Sigmoid colon (tissue), 7 donors: Measurements from ENCODE around the gene LIPK. TPM values are rescaled to one million over a fixed set of nuclear protein-coding genes. Genes with fewer than 3 reads are reported as not detected.

ENCODE experiments used
- DNase-seq: peaks from one replicate; pipeline ENCODE4 v3.0.0-alpha.2; 2019
- H3K27ac ChIP-seq, 4 donors: fragments of 200-600 bp; sonication (generic); one replicate each; pipeline ENCODE4 v1.5.1; 2016 to 2019; ENCODE audit warnings: mild to moderate bottlenecking in 1 of 4
- H3K27me3 ChIP-seq, 3 donors: fragments of 200-600 bp; sonication (generic); one replicate each; pipeline ENCODE4 v1.5.1; 2019; ENCODE audit warnings: mild to moderate bottlenecking in 1 of 3
- H3K36me3 ChIP-seq, 4 donors: fragments of 200-600 bp; sonication (generic); one replicate each; pipeline ENCODE4 v1.5.1; 2016 to 2019
- H3K4me1 ChIP-seq, 4 donors: fragments of 200-600 bp; sonication (generic); one replicate each; pipeline ENCODE4 v1.5.1; 2017 to 2019
- H3K4me3 ChIP-seq, 4 donors: fragments of 200-600 bp; sonication (generic); one replicate each; pipeline ENCODE4 v1.5.1; 2017 to 2019; ENCODE audit warnings: mild to moderate bottlenecking in 2 of 4, moderate library complexity in 1 of 4
- H3K9me3 ChIP-seq, 4 donors: fragments of 200-600 bp in 3 of 4; sonication (generic) in 3 of 4; one replicate each; pipeline versions ENCODE4 v1.5.1 to v1.6.1; 2013 to 2019
- CTCF ChIP-seq, 4 experiments: fragments of 450-650 bp in 3 of 4; fragments of 200-600 bp in 1 of 4; IDR thresholded peaks; one replicate each; pipeline ENCODE4 v1.5.1; 2016 to 2019; ENCODE audit warnings: antibody characterized with exemption in 4 of 4, mild to moderate bottlenecking in 3 of 4, moderate library complexity in 2 of 4
- EP300 ChIP-seq, 4 donors: sonication (generic); formaldehyde crosslinking; IDR thresholded peaks; one replicate each; pipeline ENCODE4 v1.6.1; 2017; ENCODE audit warnings: antibody characterized with exemption in 4 of 4
- POLR2A ChIP-seq, 2 donors: fragments of 450-650 bp; IDR thresholded peaks; one replicate each; pipeline ENCODE4 v1.6.1; 2016; ENCODE audit warnings: antibody characterized with exemption in 2 of 2, mild to moderate bottlenecking in 2 of 2, moderate library complexity in 2 of 2
- POLR2AphosphoS5 ChIP-seq, 4 donors: sonication (generic); formaldehyde crosslinking; IDR thresholded peaks; one replicate each; pipeline ENCODE4 v1.6.1; 2017; ENCODE audit warnings: antibody characterized with exemption in 4 of 4
- WGBS, 2 donors: extraction: QIAGEN DNeasy Blood & Tissue Kit; methylation state at CpG; one replicate each; pipeline ENCODE4 v1.1.7; 2013; 5-methylcytosine and 5-hydroxymethylcytosine counted together
- intact Hi-C: fragments of 100-400 bp; cut with DNase I; formaldehyde crosslinking; loops from one replicate; pipeline ENCODE4 v1.15.1; 2023
- polyA plus RNA-seq, 3 donors: library from polyadenylated mRNA; stranded (reverse); fragments of 200-250 nt; gene quantifications; one replicate each; pipeline ENCODE4 v1.2.3, GENCODE V29; 2013
- total RNA-seq, 4 donors: library from RNA; depleted of rRNA; stranded (reverse); fragments of >200 nt; gene quantifications; one replicate each; pipeline ENCODE4 v1.1.0, GENCODE V29; 2016
- donor health status: healthy with polysubstance abuse.
- donor health status: Bipolar disorder and iron deficiency.
- donor health status: healthy.

The LIPK gene
- total and polyA plus RNA-seq, 7 donors, result not detected

GRCh38 chr10:88782222-88782621 lies 76.2 kb downstream of the LIPK start:
- Histone ChIP-seq H3K36me3 (no peaks in the 10 kb centered on the region), H3K9me3 (no peaks in the 10 kb centered on the region), H3K4me3 (no peak overlapping the region), H3K27ac (no peak overlapping the region), H3K4me1 (no peaks in the 10 kb centered on the region), H3K27me3 (no peaks in the 10 kb centered on the region)
- no peak for DNase-seq
- WGBS, 2 donors, result 76 to 95% methylated on average over 3 of the region's 3 CpGs
- no peak for TF ChIP-seq CTCF (IDR thresholded peaks at IDR 0.05)
- no peak for TF ChIP-seq EP300 (IDR thresholded peaks at IDR 0.05)
- TF ChIP-seq POLR2A (IDR thresholded peaks at IDR 0.05), result no peak
- no peak for TF ChIP-seq POLR2AphosphoS5 (IDR thresholded peaks at IDR 0.05)
- intact Hi-C loops, result no loop called here

- Histone ChIP-seq H3K4me1 (no peaks in the 10 kb centered on the region), H3K27ac (no peak overlapping the region), H3K4me3 (no peak overlapping the region), H3K27me3 (no peaks in the 10 kb centered on the region), H3K9me3 (no peaks in the 10 kb centered on the region), H3K36me3 (no peaks in the 10 kb centered on the region)
- DNase-seq, result no peak
- 58 to 80% methylated on average over 3 of the region's 3 CpGs for WGBS, 2 donors
- TF ChIP-seq CTCF (IDR thresholded peaks at IDR 0.05) (no peak), EP300 (IDR thresholded peaks at IDR 0.05) (no peak), POLR2AphosphoS5 (IDR thresholded peaks at IDR 0.05) (no peak), POLR2A (IDR thresholded peaks at IDR 0.05) (no peak)
- intact Hi-C loops, result no loop called here
These were observed 77.7 kb downstream of the LIPK start for GRCh38 chr10:88783724-88784123.

DNA sequence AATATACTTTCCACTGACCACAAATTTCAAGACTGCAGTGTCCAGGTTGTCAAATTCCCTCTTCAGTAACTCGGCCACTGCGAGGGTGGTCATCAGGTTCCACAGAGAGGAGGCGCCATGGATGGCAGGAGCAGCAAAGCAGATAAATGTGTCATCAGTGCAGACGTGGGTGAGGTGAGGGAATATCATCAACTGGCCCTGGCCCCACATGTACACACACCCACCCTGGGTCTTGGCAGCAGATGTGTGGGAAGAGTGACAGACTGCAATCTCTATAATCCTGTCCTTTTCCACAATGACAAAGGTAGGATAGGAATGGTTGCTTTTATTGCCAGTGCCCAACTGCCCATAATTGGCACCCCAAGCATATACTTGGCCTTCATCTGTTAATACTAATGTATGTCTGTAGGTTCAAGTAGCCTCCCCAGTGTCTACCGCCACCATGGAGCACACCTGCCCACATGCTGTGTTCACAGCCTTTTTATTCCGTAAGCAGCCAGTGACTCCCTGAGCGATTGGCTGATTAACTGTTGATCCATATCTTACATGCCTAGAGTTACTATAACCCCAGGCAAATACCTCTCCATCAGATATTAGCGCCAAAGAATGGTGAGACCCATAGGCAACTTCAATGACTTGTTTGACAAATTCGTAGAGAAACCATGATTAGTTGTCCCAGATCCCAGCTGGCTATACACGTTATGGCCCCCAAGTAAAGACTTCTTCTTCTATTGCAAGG lies 80.2 kb downstream of the LIPK start:
- Histone ChIP-seq H3K4me1 (no peaks in the 10 kb centered on the region), H3K9me3 (no peaks in the 10 kb centered on the region), H3K27ac (no peak overlapping the region), H3K36me3 (no peaks in the 10 kb centered on the region), H3K27me3 (no peaks in the 10 kb centered on the region), H3K4me3 (no peak overlapping the region)
- TF ChIP-seq POLR2A (IDR thresholded peaks at IDR 0.05), result no peak
- TF ChIP-seq EP300 (IDR thresholded peaks at IDR 0.05), result no peak
- TF ChIP-seq POLR2AphosphoS5 (IDR thresholded peaks at IDR 0.05), result no peak
- WGBS, 2 donors, result 90 to 92% methylated on average over 10 of the region's 10 CpGs
- intact Hi-C loops, result no loop called here
- no peak for DNase-seq

- TF ChIP-seq CTCF (IDR thresholded peaks at IDR 0.05), result no peak
- TF ChIP-seq POLR2A (IDR thresholded peaks at IDR 0.05), result no peak
- TF ChIP-seq EP300 (IDR thresholded peaks at IDR 0.05), result no peak
- TF ChIP-seq POLR2AphosphoS5 (IDR thresholded peaks at IDR 0.05), result no peak
- no peaks in the 10 kb centered on the region for H3K36me3 ChIP-seq
- intact Hi-C loops, result no loop called here
These were observed 81.4 kb downstream of the LIPK start for GRCh38 chr10:88787463-88787862.

GRCh38 chr10:88788924-88789323 lies 82.9 kb downstream of the LIPK start:
- H3K4me1 ChIP-seq, result no peaks in the 10 kb centered on the region
- no peak overlapping the region for H3K27ac ChIP-seq
- TF ChIP-seq POLR2AphosphoS5 (IDR thresholded peaks at IDR 0.05) (no peak), POLR2A (IDR thresholded peaks at IDR 0.05) (no peak), CTCF (IDR thresholded peaks at IDR 0.05) (no peak), EP300 (IDR thresholded peaks at IDR 0.05) (no peak)
- intact Hi-C loops, result no loop called here
- H3K27me3 ChIP-seq, result no peaks in the 10 kb centered on the region
- no peaks in the 10 kb centered on the region for H3K9me3 ChIP-seq
- H3K36me3 ChIP-seq, result no peaks in the 10 kb centered on the region
- no peak overlapping the region for H3K4me3 ChIP-seq
- DNase-seq, result no peak

More at GRCh38 chr10:88787463-88787862, 81.4 kb downstream of the LIPK start:
- Histone ChIP-seq H3K4me1 (no peaks in the 10 kb centered on the region), H3K27me3 (no peaks in the 10 kb centered on the region), H3K27ac (no peak overlapping the region), H3K4me3 (no peak overlapping the region), H3K9me3 (no peaks in the 10 kb centered on the region)
- WGBS, 2 donors, result 80 to 91% methylated on average over 5 of the region's 5 CpGs
- no peak for DNase-seq
